ENCODE measurements around the gene ARHGEF9. TPM values are rescaled to one million over a fixed set of nuclear protein-coding genes. Genes with fewer than 3 reads are reported as not detected.
A peak's percentile ranks its signal among the peaks of the same experiment; 100 is the strongest.

The ARHGEF9 gene
- total RNA-seq, 1 donor from 2014 or later: 46.0 TPM

DNA sequence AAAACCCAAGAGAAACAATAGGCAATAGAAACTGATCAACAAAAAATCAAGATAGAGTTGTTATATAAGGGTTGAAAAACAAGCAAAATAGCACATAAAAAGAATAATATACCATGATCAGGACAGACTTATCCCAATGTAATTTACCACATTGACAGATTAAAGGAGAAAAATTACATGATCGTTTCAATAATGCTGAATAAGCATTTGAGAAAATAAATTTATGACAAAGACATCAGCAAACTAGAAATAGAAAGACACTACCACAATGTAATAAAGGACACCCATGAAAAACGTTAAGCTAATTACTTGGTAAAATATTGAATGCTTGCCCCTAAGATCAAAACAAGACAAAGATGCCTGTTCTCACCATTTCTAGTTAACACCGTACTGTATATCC is 105.6 kb downstream of the ARHGEF9 start:
- H3K27ac ChIP-seq (ENCODE audit: low read depth, low read length): no peak overlapping the region

DNA sequence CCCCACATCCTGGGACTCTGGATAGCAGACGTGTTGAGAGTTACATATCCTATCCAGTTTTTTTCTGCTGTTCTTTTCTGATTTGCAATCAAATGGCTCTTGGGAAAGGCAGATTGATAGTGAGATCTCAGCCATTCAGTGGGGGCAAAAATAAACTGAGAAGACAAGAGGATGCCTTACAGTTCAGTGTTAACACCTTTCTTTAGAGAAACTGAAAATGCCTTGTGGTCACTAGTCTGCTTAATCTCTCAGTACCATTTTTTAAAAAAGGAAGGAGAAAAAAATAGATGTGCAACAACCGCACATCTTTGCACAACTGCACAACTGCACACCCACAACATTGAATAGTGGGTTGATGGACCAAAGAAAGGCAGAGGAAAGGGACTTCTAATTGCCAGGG is 109.3 kb downstream of the ARHGEF9 start:
- no peak for FAIRE-seq
- Histone ChIP-seq H3K9me3 (ENCODE audit: insufficient read depth, low read depth, low read length) (no peaks in the 10 kb centered on the region), H3K79me2 (ENCODE audit: insufficient read depth, low read length) (no peaks in the 10 kb centered on the region), H3K27me3 (ENCODE audit: insufficient read depth, low read length) (no peaks in the 10 kb centered on the region), H4K20me1 (ENCODE audit: insufficient read depth, low read length) (no peaks in the 10 kb centered on the region), H2AFZ (ENCODE audit: low read depth, low read length) (no peak overlapping the region), H3K4me2 (ENCODE audit: low read length) (no peak overlapping the region), H3K36me3 (ENCODE audit: insufficient read depth, low read length) (no peaks in the 10 kb centered on the region), H3K4me1 (ENCODE audit: insufficient read depth, low read length) (no peaks in the 10 kb centered on the region), H3K9ac (ENCODE audit: low read length) (no peak overlapping the region), H3K27ac (ENCODE audit: low read depth, low read length) (no peak overlapping the region), H3K4me3 (ENCODE audit: insufficient read depth, low read depth, low read length) (no peak overlapping the region)
- Mint-ChIP-seq H3K27ac (ENCODE audit: unreplicated experiment) (no peak overlapping the region), H3K9me3 (ENCODE audit: unreplicated experiment) (no peaks in the 10 kb centered on the region), H3K4me1 (ENCODE audit: low read depth, unreplicated experiment) (no peaks in the 10 kb centered on the region), H3K4me3 (ENCODE audit: unreplicated experiment) (no peak overlapping the region), H3K36me3 (ENCODE audit: low read depth, unreplicated experiment) (peaks cover 2% of the 10 kb centered on the region), H3K27me3 (ENCODE audit: low read depth, unreplicated experiment) (no peaks in the 10 kb centered on the region)
- no peak for TF ChIP-seq EZH2 (IDR thresholded peaks at IDR 0.05; ENCODE audit: insufficient read depth, low read length)
- TF ChIP-seq, protein P1, sequence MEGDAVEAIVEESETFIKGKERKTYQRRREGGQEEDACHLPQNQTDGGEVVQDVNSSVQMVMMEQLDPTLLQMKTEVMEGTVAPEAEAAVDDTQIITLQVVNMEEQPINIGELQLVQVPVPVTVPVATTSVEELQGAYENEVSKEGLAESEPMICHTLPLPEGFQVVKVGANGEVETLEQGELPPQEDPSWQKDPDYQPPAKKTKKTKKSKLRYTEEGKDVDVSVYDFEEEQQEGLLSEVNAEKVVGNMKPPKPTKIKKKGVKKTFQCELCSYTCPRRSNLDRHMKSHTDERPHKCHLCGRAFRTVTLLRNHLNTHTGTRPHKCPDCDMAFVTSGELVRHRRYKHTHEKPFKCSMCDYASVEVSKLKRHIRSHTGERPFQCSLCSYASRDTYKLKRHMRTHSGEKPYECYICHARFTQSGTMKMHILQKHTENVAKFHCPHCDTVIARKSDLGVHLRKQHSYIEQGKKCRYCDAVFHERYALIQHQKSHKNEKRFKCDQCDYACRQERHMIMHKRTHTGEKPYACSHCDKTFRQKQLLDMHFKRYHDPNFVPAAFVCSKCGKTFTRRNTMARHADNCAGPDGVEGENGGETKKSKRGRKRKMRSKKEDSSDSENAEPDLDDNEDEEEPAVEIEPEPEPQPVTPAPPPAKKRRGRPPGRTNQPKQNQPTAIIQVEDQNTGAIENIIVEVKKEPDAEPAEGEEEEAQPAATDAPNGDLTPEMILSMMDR (IDR thresholded peaks at IDR 0.05; ENCODE audit: insufficient read depth, low read depth, low read length): no peak
- DNase-seq (ENCODE audit: low read depth): no peak

More for the DNA sequence above, 105.6 kb downstream of the ARHGEF9 start:
- Histone ChIP-seq H3K4me2 (ENCODE audit: low read length) (no peak overlapping the region), H3K79me2 (ENCODE audit: insufficient read depth, low read length) (no peaks in the 10 kb centered on the region), H3K9me3 (ENCODE audit: insufficient read depth, low read depth, low read length) (no peaks in the 10 kb centered on the region), H3K36me3 (ENCODE audit: insufficient read depth, low read length) (no peaks in the 10 kb centered on the region), H3K4me3 (ENCODE audit: insufficient read depth, low read depth, low read length) (no peak overlapping the region), H2AFZ (ENCODE audit: low read depth, low read length) (no peak overlapping the region), H3K27me3 (ENCODE audit: insufficient read depth, low read length) (no peaks in the 10 kb centered on the region), H4K20me1 (ENCODE audit: insufficient read depth, low read length) (no peaks in the 10 kb centered on the region), H3K9ac (ENCODE audit: low read length) (no peak overlapping the region), H3K4me1 (ENCODE audit: insufficient read depth, low read length) (no peaks in the 10 kb centered on the region)
- Mint-ChIP-seq H3K4me3 (ENCODE audit: unreplicated experiment) (no peak overlapping the region), H3K27ac (ENCODE audit: unreplicated experiment) (no peak overlapping the region), H3K36me3 (ENCODE audit: low read depth, unreplicated experiment) (peaks cover 2% of the 10 kb centered on the region), H3K4me1 (ENCODE audit: low read depth, unreplicated experiment) (no peaks in the 10 kb centered on the region), H3K27me3 (ENCODE audit: low read depth, unreplicated experiment) (no peaks in the 10 kb centered on the region), H3K9me3 (ENCODE audit: unreplicated experiment) (no peaks in the 10 kb centered on the region)
- TF ChIP-seq, protein P1 (IDR thresholded peaks at IDR 0.05; ENCODE audit: insufficient read depth, low read depth, low read length): no peak
- TF ChIP-seq EZH2 (IDR thresholded peaks at IDR 0.05; ENCODE audit: insufficient read depth, low read length): no peak
- DNase-seq (ENCODE audit: low read depth) (no peak), FAIRE-seq (peak; percentile 13)

DNA sequence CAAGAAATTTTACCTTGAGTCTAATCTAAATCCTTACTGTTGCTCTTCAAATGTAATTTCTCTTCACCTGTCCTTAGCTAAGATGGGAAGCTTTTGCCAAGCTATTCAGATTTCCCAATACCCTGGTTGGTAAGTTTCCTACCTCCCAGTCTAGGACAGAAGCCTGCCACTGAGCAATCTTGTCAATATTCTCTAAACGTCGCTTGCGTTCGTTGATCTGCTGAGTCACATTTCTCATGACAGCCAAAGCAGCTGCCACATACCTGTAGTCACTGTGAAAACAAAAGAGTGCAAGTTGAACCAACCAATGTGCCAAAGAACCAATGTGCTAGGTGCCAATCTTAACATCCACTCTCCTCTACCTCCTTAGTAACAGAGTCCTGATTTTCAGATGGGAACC is 111.1 kb downstream of the ARHGEF9 start:
- no peaks in the 10 kb centered on the region for H3K4me1 Mint-ChIP-seq (ENCODE audit: low read depth, unreplicated experiment)
- H3K4me3 Mint-ChIP-seq (ENCODE audit: unreplicated experiment): no peak overlapping the region
- Histone ChIP-seq H3K27ac (ENCODE audit: low read depth, low read length) (no peak overlapping the region), H3K79me2 (ENCODE audit: insufficient read depth, low read length) (no peaks in the 10 kb centered on the region), H3K4me3 (ENCODE audit: insufficient read depth, low read depth, low read length) (no peak overlapping the region), H3K36me3 (ENCODE audit: insufficient read depth, low read length) (no peaks in the 10 kb centered on the region), H3K9ac (ENCODE audit: low read length) (no peak overlapping the region), H2AFZ (ENCODE audit: low read depth, low read length) (no peak overlapping the region), H3K27me3 (ENCODE audit: insufficient read depth, low read length) (no peaks in the 10 kb centered on the region), H3K4me2 (ENCODE audit: low read length) (no peak overlapping the region), H4K20me1 (ENCODE audit: insufficient read depth, low read length) (no peaks in the 10 kb centered on the region), H3K9me3 (ENCODE audit: insufficient read depth, low read depth, low read length) (no peaks in the 10 kb centered on the region), H3K4me1 (ENCODE audit: insufficient read depth, low read length) (no peaks in the 10 kb centered on the region)
- H3K36me3 Mint-ChIP-seq (ENCODE audit: low read depth, unreplicated experiment): peaks cover 2% of the 10 kb centered on the region
- H3K27me3 Mint-ChIP-seq (ENCODE audit: low read depth, unreplicated experiment): no peaks in the 10 kb centered on the region
- H3K27ac Mint-ChIP-seq (ENCODE audit: unreplicated experiment): no peak overlapping the region
- TF ChIP-seq EZH2 (IDR thresholded peaks at IDR 0.05; ENCODE audit: insufficient read depth, low read length): no peak
- TF ChIP-seq, protein P1 (IDR thresholded peaks at IDR 0.05; ENCODE audit: insufficient read depth, low read depth, low read length): no peak
- DNase-seq (ENCODE audit: low read depth): no peak
- peaks cover 2% of the 10 kb centered on the region for H3K9me3 Mint-ChIP-seq (ENCODE audit: unreplicated experiment)
- no peak for FAIRE-seq
